GM12865 (cell line): ENCODE measurements around the gene RFC3.

Experiments
- DNase-seq: peaks from one replicate; pipeline ENCODE4 v3.0.0; 2010; ENCODE audit warnings: low read depth
- H3K4me3 ChIP-seq: 2 replicates; pipeline ENCODE4 v1.5.1; 2011; ENCODE audit warnings: mild to moderate bottlenecking, low read depth, low read length, control low read depth
- CTCF ChIP-seq: IDR thresholded peaks from 2 replicates; pipeline ENCODE4 v1.5.1; 2011; ENCODE audit warnings: low read length, control low read depth, low read depth, inconsistent platforms; ENCODE audit not compliant: insufficient read depth; ENCODE audit errors: missing control alignments

Gene RFC3

GRCh38 chr13:33872005-33872351, 54.0 kb downstream of the RFC3 start:
- DNase-seq: no peak
- no peak overlapping the region for H3K4me3 ChIP-seq
- TF ChIP-seq CTCF: no peak

DNA sequence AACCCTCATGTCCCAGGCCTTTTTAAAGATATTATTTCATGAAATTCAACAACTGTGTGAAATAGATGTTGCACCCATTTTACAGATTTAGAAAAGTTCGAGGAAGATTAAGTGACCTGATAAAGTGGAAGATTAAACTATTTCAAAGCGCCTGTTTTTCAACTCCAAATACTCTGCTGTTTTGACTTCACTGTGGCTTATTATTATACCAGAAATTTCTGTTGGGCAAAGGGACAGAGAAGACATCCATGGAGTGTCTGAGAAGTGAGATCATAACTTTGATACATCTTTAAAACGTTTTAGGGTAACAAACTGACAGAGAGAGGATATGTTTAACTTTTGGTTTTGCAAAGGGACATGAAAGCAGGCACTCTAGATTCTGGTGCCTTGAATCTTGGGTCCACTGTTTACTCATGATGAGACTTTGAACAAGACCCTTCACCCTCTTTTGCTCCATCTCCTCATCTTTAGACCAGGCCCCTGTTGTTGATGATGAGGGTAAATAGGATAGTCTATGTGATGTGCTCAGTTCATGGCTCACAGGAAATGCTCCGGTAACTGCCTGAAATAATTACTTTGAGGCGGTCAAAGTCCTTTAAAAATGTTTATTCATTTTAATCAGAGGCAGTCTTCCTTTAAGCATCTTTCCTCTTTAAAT, 55.4 kb downstream of the RFC3 start:
- no peak for TF ChIP-seq CTCF
- DNase-seq: no peak

GRCh38 chr13:33874871-33875270, 56.9 kb downstream of the RFC3 start:
- H3K4me3 ChIP-seq: no peak overlapping the region
- no peak for DNase-seq
- no peak for TF ChIP-seq CTCF

More for the DNA sequence above, 55.4 kb downstream of the RFC3 start:
- no peak overlapping the region for H3K4me3 ChIP-seq

- no peak for DNase-seq
- TF ChIP-seq CTCF: no peak
- no peak overlapping the region for H3K4me3 ChIP-seq
These were observed 57.9 kb downstream of the RFC3 start for GRCh38 chr13:33875618-33876401.

GRCh38 chr13:33876716-33877394, 58.9 kb downstream of the RFC3 start:
- no peak overlapping the region for H3K4me3 ChIP-seq
- no peak for TF ChIP-seq CTCF
- DNase-seq: no peak

DNA sequence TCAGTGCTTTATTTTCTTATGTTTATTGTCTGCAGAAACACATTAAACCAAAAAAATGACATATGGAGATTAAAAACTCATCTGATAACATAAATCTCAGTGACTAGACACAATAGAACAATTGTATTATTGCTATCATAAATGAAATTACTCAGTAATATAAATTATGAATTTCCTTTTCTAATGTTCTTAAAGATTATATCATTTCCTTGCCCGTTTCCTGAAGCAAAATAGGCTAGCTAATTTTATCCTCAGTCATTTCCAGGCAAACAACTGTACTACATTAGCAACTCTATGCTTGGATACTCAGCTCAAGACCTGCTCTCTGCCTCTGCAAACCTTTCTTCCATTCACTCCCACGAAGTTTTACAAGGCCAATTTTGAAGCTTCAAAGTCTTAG, 61.2 kb downstream of the RFC3 start:
- DNase-seq: no peak
- TF ChIP-seq CTCF: no peak
- H3K4me3 ChIP-seq: no peak overlapping the region
